ENCODE data around the gene CD47. TPM values are rescaled to one million over a fixed set of nuclear protein-coding genes. Genes with fewer than 3 reads are reported as not detected.

Gene CD47
- total and polyA plus RNA-seq, 7 donors: 10.8 to 74.9 (median 61.4) TPM

- intact Hi-C loops (cut with DNase I): loop anchor here (5.0 kb wide), 1 partner anchor 93 kb away; no protein-coding TSS in a partner anchor
- H3K4me1 ChIP-seq: peaks cover 0 to 4% (median under 1%) of the 10 kb centered on the region in 4 donors
- peaks cover 0 to 6% (median 0%) of the 10 kb centered on the region in 4 donors for H3K36me3 ChIP-seq
- H3K4me3 ChIP-seq: no peak overlapping the region
- 74 to 92% methylated on average over 5 of the region's 5 CpGs for WGBS, 2 donors
- H3K27ac ChIP-seq: no peak overlapping the region
- no peaks in the 10 kb centered on the region for H3K9me3 ChIP-seq
- H3K27me3 ChIP-seq: no peaks in the 10 kb centered on the region
- DNase-seq: no peak
- TF ChIP-seq EP300 (IDR thresholded peaks at IDR 0.05): no peak
- no peak for TF ChIP-seq POLR2AphosphoS5 (IDR thresholded peaks at IDR 0.05)
- no peak for TF ChIP-seq POLR2A (IDR thresholded peaks at IDR 0.05)
- TF ChIP-seq CTCF (IDR thresholded peaks at IDR 0.05): no peak
Measured at GRCh38 chr3:108079877-108080276, 11.0 kb downstream of the CD47 start.

- Histone ChIP-seq H3K36me3 (peaks cover 0 to 6% (median 0%) of the 10 kb centered on the region in 4 donors), H3K4me3 (no peak overlapping the region), H3K9me3 (no peaks in the 10 kb centered on the region), H3K27ac (no peak overlapping the region), H3K4me1 (peaks cover 0 to 4% (median 0%) of the 10 kb centered on the region in 4 donors), H3K27me3 (no peaks in the 10 kb centered on the region)
- 83 to 93% methylated on average over 1 of the region's 1 CpG for WGBS, 2 donors
- TF ChIP-seq EP300 (IDR thresholded peaks at IDR 0.05) (no peak), POLR2AphosphoS5 (IDR thresholded peaks at IDR 0.05) (no peak), POLR2A (IDR thresholded peaks at IDR 0.05) (no peak), CTCF (IDR thresholded peaks at IDR 0.05) (no peak)
- DNase-seq: no peak
- intact Hi-C loops (cut with DNase I): loop anchor here (5.0 kb wide), 1 partner anchor 92 kb away; no protein-coding TSS in a partner anchor
Measured at GRCh38 chr3:108079043-108079442, 11.8 kb downstream of the CD47 start.

GRCh38 chr3:108076564-108076963 lies 14.3 kb downstream of the CD47 start:
- no peaks in the 10 kb centered on the region for H3K27me3 ChIP-seq
- H3K27ac ChIP-seq: no peak overlapping the region
- no peak for TF ChIP-seq CTCF (IDR thresholded peaks at IDR 0.05)
- TF ChIP-seq POLR2A (IDR thresholded peaks at IDR 0.05): no peak
- TF ChIP-seq EP300 (IDR thresholded peaks at IDR 0.05): no peak
- TF ChIP-seq POLR2AphosphoS5 (IDR thresholded peaks at IDR 0.05): no peak
- intact Hi-C loops (cut with DNase I): loop anchor here (5.0 kb wide), 1 partner anchor 89 kb away; no protein-coding TSS in a partner anchor
- no peaks in the 10 kb centered on the region for H3K9me3 ChIP-seq
- peaks cover 0 to 6% (median 0%) of the 10 kb centered on the region in 4 donors for H3K36me3 ChIP-seq
- no peak overlapping the region for H3K4me3 ChIP-seq
- WGBS, 2 donors: 89 to 91% methylated on average over 2 of the region's 2 CpGs
- DNase-seq: no peak
- peaks cover 0 to 4% (median 0%) of the 10 kb centered on the region in 4 donors for H3K4me1 ChIP-seq

GRCh38 chr3:108073764-108074431 lies 16.9 kb downstream of the CD47 start:
- no peaks in the 10 kb centered on the region for H3K27me3 ChIP-seq
- 88 to 91% methylated on average over 5 of the region's 5 CpGs for WGBS, 2 donors
- intact Hi-C loops (cut with DNase I): no loop called here
- no peak overlapping the region for H3K4me3 ChIP-seq
- TF ChIP-seq EP300 (IDR thresholded peaks at IDR 0.05) (no peak), CTCF (IDR thresholded peaks at IDR 0.05) (no peak), POLR2AphosphoS5 (IDR thresholded peaks at IDR 0.05) (no peak), POLR2A (IDR thresholded peaks at IDR 0.05) (no peak)
- H3K9me3 ChIP-seq: no peaks in the 10 kb centered on the region
- no peak for DNase-seq
- no peak overlapping the region for H3K27ac ChIP-seq
- peaks cover 0 to 17% (median 0%) of the 10 kb centered on the region in 4 donors for H3K36me3 ChIP-seq
- H3K4me1 ChIP-seq: no peaks in the 10 kb centered on the region

Data from sigmoid colon (tissue), 7 donors.